GM19240 (cell line): ENCODE results near the gene STK35.
"Not testable (repeated sequence)": the region's sequence is repeated elsewhere in the genome, so short reads cannot be mapped to it uniquely, and the experiment has no call there.

ENCODE experiments used
- DNase-seq: peaks from one replicate; pipeline ENCODE4 v3.0.0; 2011; ENCODE audit warnings: low spot score; ENCODE audit not compliant: insufficient read length

Gene STK35

DNA sequence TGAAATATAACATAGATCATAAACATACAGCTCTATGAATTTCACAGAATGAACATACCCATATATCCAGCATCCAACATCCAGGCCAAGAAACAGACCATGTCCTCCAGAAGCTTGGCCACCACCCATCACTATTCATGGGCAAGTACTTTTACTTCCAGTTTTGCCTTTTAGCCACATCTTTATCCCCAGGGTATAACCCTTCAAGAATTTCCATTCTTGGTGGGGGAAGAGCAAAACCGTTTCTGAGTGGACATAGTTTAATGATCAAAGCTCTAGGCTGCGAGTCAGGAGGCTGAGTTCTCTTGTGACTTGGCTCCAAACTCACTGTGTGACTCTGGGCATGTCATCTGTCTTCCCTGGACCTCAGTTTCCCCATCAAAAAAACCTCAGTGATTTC is 78.3 kb downstream of the STK35 start:
- DNase-seq = no peak

DNA sequence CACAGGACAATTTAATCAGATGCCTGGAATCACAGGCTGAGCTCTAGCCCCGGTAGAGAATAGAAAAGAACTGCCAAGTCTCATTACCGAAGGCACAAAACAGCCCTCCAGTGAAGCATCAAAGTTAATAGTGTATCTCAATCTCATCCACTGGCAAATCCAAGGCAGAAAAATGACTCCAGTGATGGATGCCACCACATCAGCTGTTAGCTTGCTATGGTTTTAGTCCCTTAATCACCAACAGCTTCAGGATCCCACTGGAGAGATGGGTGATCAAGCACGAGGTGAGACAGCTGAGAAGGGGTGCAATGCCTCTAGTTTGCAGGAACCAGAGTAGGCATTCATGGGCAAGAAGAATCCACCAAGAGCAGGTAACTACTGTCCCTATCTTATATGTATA is 81.8 kb downstream of the STK35 start:
- DNase-seq = no peak

DNA sequence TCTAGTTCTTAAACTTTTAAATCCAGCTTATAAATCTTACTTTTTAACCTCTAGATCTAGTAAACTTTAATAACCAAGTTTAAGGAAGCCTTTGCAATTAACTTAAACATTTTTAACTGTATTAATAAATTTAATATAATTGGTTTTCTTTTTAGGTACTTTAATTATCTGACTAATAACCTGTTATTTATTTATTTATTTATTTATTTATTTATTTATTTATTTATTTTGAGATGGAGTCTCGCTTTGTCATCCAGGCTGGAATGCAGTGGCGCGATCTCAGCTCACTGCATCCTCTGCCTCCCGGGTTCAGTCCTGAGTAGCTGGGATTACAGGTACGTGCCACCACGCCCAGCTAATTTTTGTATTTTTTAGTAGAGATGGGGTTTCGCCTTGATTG is 83.3 kb downstream of the STK35 start:
- not testable (repeated sequence) for DNase-seq

DNA sequence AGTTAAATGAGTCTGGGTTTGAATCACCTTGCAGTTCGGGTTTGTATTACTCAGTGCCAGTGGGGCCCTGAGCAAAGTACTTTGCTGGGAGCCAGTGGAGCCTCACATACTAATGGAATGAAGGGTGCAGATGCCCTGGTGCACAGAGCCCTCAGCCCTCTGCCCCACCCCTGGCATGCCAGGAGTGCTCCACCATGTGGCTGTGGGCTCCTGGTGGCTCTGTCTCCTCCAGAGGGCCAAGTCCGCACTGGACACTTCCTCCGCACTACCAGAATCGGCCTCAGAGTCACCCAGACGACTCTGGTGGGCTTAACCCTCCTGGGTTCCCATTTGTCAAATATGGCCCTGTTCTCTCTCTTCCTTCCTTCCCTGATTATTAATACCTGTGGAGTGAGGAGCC is 94.0 kb downstream of the STK35 start:
- DNase-seq = no peak

GRCh38 chr20:2197166-2197565 is 95.5 kb downstream of the STK35 start:
- no peak for DNase-seq
